ENCODE measurements around the gene MBD3L4. TPM values are rescaled to one million over a fixed set of nuclear protein-coding genes. Genes with fewer than 3 reads are reported as not detected.
"Not testable (repeated sequence)": the region's sequence is repeated elsewhere in the genome, so short reads cannot be mapped to it uniquely, and the experiment has no call there.

The MBD3L4 gene
- total and polyA plus RNA-seq, 2 of the 13 experiments (the other 11 are each of a cell fraction or from before 2014, with no cell fraction given) = not detected

GRCh38 chr19:7063339-7063738 is 23.4 kb upstream of the MBD3L4 start:
- Histone ChIP-seq H3K36me3 (replicated peaks in 1 of 2; ENCODE audit: control insufficient read depth in 1 of 2, insufficient read depth in 2 of 2, low read length in 2 of 2) (no peaks in the 10 kb centered on the region), H3K4me1 (ENCODE audit: insufficient read depth, low read length) (peaks cover under 1% of the 10 kb centered on the region; the same call in 1 of the 2 replicates), H4K20me1 (ENCODE audit: insufficient read depth, low read length) (no peaks in the 10 kb centered on the region), H3K27ac (ENCODE audit: extremely low read length, insufficient read depth, low read length) (no peak overlapping the region), H3K9me3 (ENCODE audit: low read length) (peaks cover 7% of the 10 kb centered on the region), H3K4me2 (ENCODE audit: low read depth, low read length) (no peak overlapping the region), H3K79me2 (ENCODE audit: insufficient read depth, low read length) (no peaks in the 10 kb centered on the region), H3K4me3 (replicated peaks in 1 of 3; ENCODE audit: insufficient read depth in 1 of 3, low read depth in 2 of 3, low read length in 3 of 3) (no peak overlapping the region), H3K27me3 (ENCODE audit: control insufficient read depth in 1 of 2, insufficient read depth in 2 of 2, low read length in 2 of 2) (no peaks in the 10 kb centered on the region), H3K9ac (ENCODE audit: insufficient read depth, low read depth, low read length) (no peak overlapping the region), H2AFZ (ENCODE audit: low read length) (no peak overlapping the region)
- WGBS (ENCODE audit: low lambda C conversion rate) = 28% methylated on average over 4 of the region's 4 CpGs
- CTCF ChIA-PET (ENCODE audit: low intra/inter-chr PET ratio, low total read pairs) = no interaction called here
- no TSS peak for BruUV-seq (replicated peaks)
- DNase-seq (ENCODE audit: low spot score) (no peak), FAIRE-seq (no peak), ATAC-seq (no peak)
- POLR2A ChIA-PET = no interaction called here
- in situ Hi-C loops (cut with HindIII; ENCODE audit: extremely low pct_ligation_motif_present, low pct_unique_long_range_greater_than_20kb) (no loop called here), intact Hi-C loops (cut with micrococcal nuclease; ENCODE audit: unreplicated experiment) (no loop called here)
- TF ChIP-seq MAFG (CRISPR knock-in tag; IDR thresholded peaks at IDR 0.05) = no peak
- no peak for TF ChIP-seq ZFP90 (CRISPR knock-in tag; IDR thresholded peaks at IDR 0.05; ENCODE audit: borderline replicate concordance)
- no peak for TF ChIP-seq ZFX (CRISPR knock-in tag; IDR thresholded peaks at IDR 0.05; ENCODE audit: low read depth)
- no peak for TF ChIP-seq NFYC (CRISPR knock-in tag; IDR thresholded peaks at IDR 0.05)
- no peak for TF ChIP-seq RBFOX2 (IDR thresholded peaks at IDR 0.05; ENCODE audit: low read depth, low read length)
- TF ChIP-seq MAFF (IDR thresholded peaks at IDR 0.05; ENCODE audit: low read depth, low read length) = no peak
- no peak for TF ChIP-seq ZNF350 (CRISPR knock-in tag; IDR thresholded peaks at IDR 0.05; ENCODE audit: borderline replicate concordance, low read depth)
- no peak for TF ChIP-seq GATAD1 (CRISPR knock-in tag; IDR thresholded peaks at IDR 0.05)
- TF ChIP-seq GATA4 (IDR thresholded peaks at IDR 0.05; ENCODE audit: borderline replicate concordance, low read depth) = no peak
- no peak for TF ChIP-seq E2F5 (CRISPR knock-in tag; conservative IDR thresholded peaks at IDR 0.05)
- TF ChIP-seq NPAS2 (CRISPR knock-in tag; IDR thresholded peaks at IDR 0.05; ENCODE audit: borderline replicate concordance) = no peak
- no peak for TF ChIP-seq ZNF770 (CRISPR knock-in tag; IDR thresholded peaks at IDR 0.05)

- H3K4me3 ChIP-seq (replicated peaks in 1 of 3; ENCODE audit: insufficient read depth in 1 of 3, low read depth in 2 of 3, low read length in 3 of 3); ATAC-seq; H3K9ac ChIP-seq (ENCODE audit: insufficient read depth, low read depth, low read length); DNase-seq (ENCODE audit: low spot score); H2AFZ ChIP-seq (ENCODE audit: low read length); H3K27ac ChIP-seq (ENCODE audit: extremely low read length, insufficient read depth, low read length); H3K36me3 ChIP-seq (replicated peaks in 1 of 2; ENCODE audit: control insufficient read depth in 1 of 2, insufficient read depth in 2 of 2, low read length in 2 of 2); H4K20me1 ChIP-seq (ENCODE audit: insufficient read depth, low read length); BruUV-seq (replicated peaks); intact Hi-C loops (cut with micrococcal nuclease; ENCODE audit: unreplicated experiment); H3K9me3 ChIP-seq (ENCODE audit: low read length); H3K79me2 ChIP-seq (ENCODE audit: insufficient read depth, low read length); in situ Hi-C loops (cut with HindIII; ENCODE audit: extremely low pct_ligation_motif_present, low pct_unique_long_range_greater_than_20kb); FAIRE-seq; CTCF ChIA-PET (ENCODE audit: low intra/inter-chr PET ratio, low total read pairs); POLR2A ChIA-PET; H3K4me2 ChIP-seq (ENCODE audit: low read depth, low read length); H3K4me1 ChIP-seq (ENCODE audit: insufficient read depth, low read length); H3K27me3 ChIP-seq (ENCODE audit: control insufficient read depth in 1 of 2, insufficient read depth in 2 of 2, low read length in 2 of 2): not testable (repeated sequence)
- WGBS (ENCODE audit: low lambda C conversion rate) = 5% methylated on average over 2 of the region's 2 CpGs
Measured at GRCh38 chr19:7059977-7060376, 20.0 kb upstream of the MBD3L4 start.
